Effector memory CD8-positive, alpha-beta T cell (primary cell): ENCODE results near the gene DYNC2LI1.

ENCODE experiments used
- ATAC-seq: fragments of 150-1000 bp; cut with Tn5 transposase; replicated peaks from 2 replicates; pipeline ENCODE4 v1.10.0; 2021; ENCODE audit warnings: mild to moderate bottlenecking, moderate library complexity
- DNase-seq, 3 experiments: peaks; one replicate each; pipeline ENCODE4 v3.0.0; 2021
- H3K27ac Mint-ChIP-seq, 2 donors: one replicate each; pipeline ENCODE4 v1.8.0; 2022; ENCODE audit warnings: mild to moderate bottlenecking in 2 of 2, mixed read lengths in 2 of 2, moderate library complexity in 2 of 2
- H3K27me3 Mint-ChIP-seq, 2 donors: one replicate each; pipeline ENCODE4 v1.8.0; 2022; ENCODE audit warnings: mixed read lengths in 2 of 2
- H3K36me3 Mint-ChIP-seq: one replicate; pipeline ENCODE4 v1.8.0; 2022; ENCODE audit warnings: mild to moderate bottlenecking, moderate library complexity, mixed read lengths; ENCODE audit not compliant: insufficient read depth
- H3K4me1 Mint-ChIP-seq, 2 donors: one replicate each; pipeline ENCODE4 v1.8.0; 2022; ENCODE audit warnings: low read depth in 2 of 2, mixed read lengths in 2 of 2
- H3K4me3 Mint-ChIP-seq, 2 donors: one replicate each; pipeline ENCODE4 v1.8.0; 2022; ENCODE audit warnings: mild to moderate bottlenecking in 2 of 2, mixed read lengths in 2 of 2, moderate library complexity in 2 of 2
- H3K9me3 Mint-ChIP-seq, 2 donors: one replicate each; pipeline ENCODE4 v1.8.0; 2022; ENCODE audit warnings: mixed read lengths in 2 of 2

DYNC2LI1 gene

DNA sequence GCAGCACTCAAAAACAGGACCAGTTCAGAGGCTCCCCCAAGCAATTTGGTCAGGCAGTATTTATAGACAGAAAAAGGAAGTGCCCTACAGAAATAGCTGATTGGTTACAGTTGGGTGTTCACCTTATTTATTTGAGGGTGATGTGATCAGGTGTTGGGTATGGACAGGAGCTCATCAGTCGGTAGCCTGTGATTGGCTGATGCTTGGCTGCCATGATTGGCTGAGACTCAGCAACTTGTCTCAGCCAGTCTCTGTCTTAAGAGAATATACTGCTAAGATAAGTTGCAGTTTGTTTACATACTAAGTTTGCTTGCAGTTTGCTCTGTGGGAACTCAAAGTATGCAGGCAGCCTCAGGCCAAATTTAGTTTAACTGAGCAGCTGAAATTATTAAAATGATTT lies 74.4 kb downstream of the DYNC2LI1 start:
- DNase-seq: no peak
- Mint-ChIP-seq H3K4me3 (no peak overlapping the region), H3K27me3 (peaks cover 26 to 32% of the 10 kb centered on the region in 2 donors), H3K36me3 (no peaks in the 10 kb centered on the region), H3K4me1 (no peaks in the 10 kb centered on the region), H3K27ac (no peak overlapping the region), H3K9me3 (no peaks in the 10 kb centered on the region)
- no peak for ATAC-seq

DNA sequence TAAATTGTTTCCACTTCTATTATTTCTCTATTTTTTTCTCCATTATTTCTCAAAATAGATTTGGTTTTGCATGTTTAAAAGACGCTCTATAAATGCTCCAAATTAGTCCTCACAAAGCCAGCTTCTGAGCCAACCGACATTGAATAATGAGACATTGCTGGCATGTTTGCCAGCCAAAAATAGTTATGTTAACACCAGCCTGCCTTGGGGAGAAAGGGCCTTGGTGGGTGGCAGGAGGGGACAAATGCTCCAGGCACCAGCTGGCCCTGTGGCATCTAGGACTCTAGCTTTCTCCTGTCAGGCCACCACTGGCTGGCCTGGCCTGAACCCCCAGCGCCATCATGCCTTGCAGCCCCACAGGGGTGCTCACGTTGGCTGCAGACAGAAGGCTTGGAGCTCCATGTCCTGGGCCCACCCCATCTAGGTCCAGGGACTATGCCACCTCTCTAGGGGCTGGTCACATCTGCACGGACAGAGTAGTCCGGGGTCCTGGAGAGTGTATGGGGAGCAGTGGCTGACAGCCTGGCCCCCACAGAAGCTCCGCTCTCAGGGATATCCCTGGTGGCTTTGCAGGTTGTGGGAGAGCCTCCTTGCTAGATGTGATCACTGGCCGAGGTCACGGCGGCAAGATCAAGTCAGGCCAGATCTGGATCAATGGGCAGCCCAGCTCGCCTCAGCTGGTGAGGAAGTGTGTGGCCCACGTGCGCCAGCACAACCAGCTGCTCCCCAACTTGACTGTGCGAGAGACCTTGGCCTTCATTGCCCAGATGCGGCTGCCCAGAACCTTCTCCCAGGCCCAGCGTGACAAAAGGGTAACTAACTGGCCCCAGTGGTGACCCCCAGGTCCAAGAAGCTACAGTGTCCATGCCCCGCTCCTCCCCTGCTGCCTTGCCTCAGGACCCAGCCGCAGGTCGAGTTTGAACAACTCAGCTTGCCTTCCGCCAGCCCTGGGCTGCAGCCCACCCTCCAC lies 77.5 kb downstream of the DYNC2LI1 start:
- H3K27me3 Mint-ChIP-seq: peaks cover 50 to 57% of the 10 kb centered on the region in 2 donors
- H3K4me3 Mint-ChIP-seq: no peak overlapping the region
- no peaks in the 10 kb centered on the region for H3K36me3 Mint-ChIP-seq
- DNase-seq: no peak
- no peak for ATAC-seq
- no peaks in the 10 kb centered on the region for H3K4me1 Mint-ChIP-seq
- H3K9me3 Mint-ChIP-seq: no peaks in the 10 kb centered on the region
- H3K27ac Mint-ChIP-seq: no peak overlapping the region

DNA sequence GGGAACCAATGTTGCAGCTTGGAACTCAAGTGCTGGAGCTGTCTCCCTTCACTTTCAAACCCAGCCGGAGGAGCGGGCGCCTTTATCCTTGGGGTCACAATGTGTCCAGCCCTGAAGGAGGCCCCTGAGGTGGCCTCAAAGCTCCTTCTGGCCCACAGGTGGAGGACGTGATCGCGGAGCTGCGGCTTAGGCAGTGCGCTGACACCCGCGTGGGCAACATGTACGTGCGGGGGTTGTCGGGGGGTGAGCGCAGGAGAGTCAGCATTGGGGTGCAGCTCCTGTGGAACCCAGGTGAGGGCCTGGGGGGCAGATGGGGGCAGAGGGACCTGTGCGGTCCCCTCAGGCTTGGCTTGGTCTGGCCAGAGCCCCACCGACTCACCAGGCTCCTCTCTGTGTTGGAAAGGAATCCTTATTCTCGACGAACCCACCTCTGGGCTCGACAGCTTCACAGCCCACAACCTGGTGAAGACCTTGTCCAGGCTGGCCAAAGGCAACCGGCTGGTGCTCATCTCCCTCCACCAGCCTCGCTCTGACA lies 78.4 kb downstream of the DYNC2LI1 start:
- ATAC-seq: no peak
- Mint-ChIP-seq H3K36me3 (no peaks in the 10 kb centered on the region), H3K9me3 (no peaks in the 10 kb centered on the region), H3K27me3 (peaks cover 60 to 67% of the 10 kb centered on the region in 2 donors), H3K4me1 (no peaks in the 10 kb centered on the region), H3K27ac (no peak overlapping the region), H3K4me3 (no peak overlapping the region)
- no peak for DNase-seq

DNA sequence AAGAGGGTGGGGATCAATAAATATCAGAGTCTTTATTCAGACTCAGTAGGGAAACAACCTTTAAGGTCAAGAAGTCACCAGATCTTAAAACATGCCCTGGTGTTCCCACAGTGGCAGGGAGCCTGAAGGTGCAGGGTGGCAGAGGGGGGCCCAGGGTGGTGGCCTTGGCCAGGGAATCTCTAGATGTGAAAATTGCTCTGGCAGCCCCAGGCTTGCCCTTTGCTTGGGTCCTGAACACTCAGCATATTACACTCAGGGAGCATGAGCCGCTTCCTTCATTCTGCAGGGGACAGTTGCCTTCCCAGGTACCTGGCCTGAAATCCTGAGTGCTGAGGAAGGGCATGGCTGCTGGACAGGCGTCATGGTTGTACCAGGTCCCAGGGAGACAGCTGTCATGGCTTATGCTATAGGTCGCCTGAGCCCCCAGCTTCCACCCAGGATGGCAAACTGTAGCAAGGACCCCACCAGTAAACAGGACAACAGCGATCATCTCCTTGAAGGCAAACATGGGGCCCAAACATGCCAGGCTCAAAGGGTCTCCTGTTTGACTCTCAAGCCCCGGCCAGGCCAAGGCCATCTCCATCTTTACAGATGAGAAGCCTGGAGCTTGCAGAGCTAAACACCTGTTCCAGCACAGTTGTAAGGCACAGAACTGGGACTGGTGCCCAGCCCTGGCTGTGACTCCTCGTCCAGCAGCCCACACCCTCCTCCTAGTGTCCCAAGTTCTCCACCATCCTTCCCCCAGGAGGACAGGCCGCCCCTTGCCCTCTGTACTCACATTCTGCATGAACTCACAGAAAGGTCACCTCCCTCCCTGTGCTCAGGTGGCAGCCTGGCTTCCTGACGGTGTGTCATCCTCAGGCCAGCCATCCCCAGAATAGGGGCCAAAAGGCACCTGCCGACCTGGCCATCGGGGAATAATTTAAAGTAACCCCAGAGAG lies 79.6 kb downstream of the DYNC2LI1 start:
- no peak overlapping the region for H3K4me3 Mint-ChIP-seq
- H3K27me3 Mint-ChIP-seq: peaks cover 68 to 78% of the 10 kb centered on the region in 2 donors
- ATAC-seq: no peak

DNA sequence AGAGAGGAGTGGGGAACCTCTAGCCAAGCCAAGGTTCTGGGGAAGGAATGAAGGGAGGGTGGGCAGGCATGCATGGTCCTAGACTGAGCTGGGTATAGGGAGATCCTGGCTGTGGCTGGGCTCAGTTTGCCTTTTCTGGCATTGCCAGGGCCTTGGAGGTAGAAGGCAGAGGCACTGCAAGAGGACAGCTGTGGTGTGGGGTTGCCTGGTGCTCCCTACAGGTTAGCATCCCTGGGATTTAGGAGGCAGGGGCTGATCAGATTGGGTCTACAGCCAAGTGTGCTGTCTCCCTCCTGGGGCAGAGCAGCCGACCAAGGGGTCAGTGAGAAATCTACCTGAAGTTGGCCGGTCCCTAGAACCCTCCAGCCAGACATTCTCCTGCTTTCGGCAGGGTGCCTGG lies 80.8 kb downstream of the DYNC2LI1 start:
- no peaks in the 10 kb centered on the region for H3K36me3 Mint-ChIP-seq
- H3K27me3 Mint-ChIP-seq: peaks cover 70 to 91% of the 10 kb centered on the region in 2 donors
- no peak for ATAC-seq
- H3K27ac Mint-ChIP-seq: no peak overlapping the region
- no peaks in the 10 kb centered on the region for H3K9me3 Mint-ChIP-seq
- no peak for DNase-seq
- no peaks in the 10 kb centered on the region for H3K4me1 Mint-ChIP-seq
- H3K4me3 Mint-ChIP-seq: no peak overlapping the region

More for the DNA sequence above, 79.6 kb downstream of the DYNC2LI1 start:
- H3K36me3 Mint-ChIP-seq: no peaks in the 10 kb centered on the region
- H3K4me1 Mint-ChIP-seq: no peaks in the 10 kb centered on the region
- no peak for DNase-seq
- H3K9me3 Mint-ChIP-seq: no peaks in the 10 kb centered on the region
- no peak overlapping the region for H3K27ac Mint-ChIP-seq

DNA sequence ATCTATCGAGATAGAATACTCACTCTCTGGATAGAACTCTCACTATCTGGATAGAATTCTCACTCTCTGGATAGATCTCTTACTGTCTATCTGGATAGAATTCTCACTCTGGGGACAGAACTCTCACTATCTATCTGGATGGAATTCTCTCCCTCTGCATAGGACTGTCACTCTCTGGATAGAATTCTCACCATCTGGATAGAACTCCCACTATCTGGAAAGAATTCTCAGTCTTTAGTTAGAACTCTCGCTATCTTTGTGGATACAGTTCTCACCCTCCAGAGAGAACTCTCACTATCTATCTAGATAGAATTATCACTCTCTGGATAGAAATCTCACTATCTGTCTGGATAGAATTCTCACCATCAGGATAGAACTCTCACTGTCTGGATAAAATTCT lies 81.5 kb downstream of the DYNC2LI1 start:
- H3K4me1 Mint-ChIP-seq: no peaks in the 10 kb centered on the region
- H3K27me3 Mint-ChIP-seq: peaks cover 70 to 92% of the 10 kb centered on the region in 2 donors
- no peak overlapping the region for H3K27ac Mint-ChIP-seq

More for the DNA sequence above, 81.5 kb downstream of the DYNC2LI1 start:
- no peak for ATAC-seq
- no peak overlapping the region for H3K4me3 Mint-ChIP-seq
- DNase-seq: no peak
- H3K36me3 Mint-ChIP-seq: no peaks in the 10 kb centered on the region
- no peaks in the 10 kb centered on the region for H3K9me3 Mint-ChIP-seq
